Kasumi-1 (cell line): Measurements from ENCODE around the gene GLRA1.

ENCODE experiments used
- DNase-seq, 2 experiments: peaks; one replicate each; lab custom pipeline; 2025; lab: John Stamatoyannopoulos, UW

The GLRA1 gene

DNA sequence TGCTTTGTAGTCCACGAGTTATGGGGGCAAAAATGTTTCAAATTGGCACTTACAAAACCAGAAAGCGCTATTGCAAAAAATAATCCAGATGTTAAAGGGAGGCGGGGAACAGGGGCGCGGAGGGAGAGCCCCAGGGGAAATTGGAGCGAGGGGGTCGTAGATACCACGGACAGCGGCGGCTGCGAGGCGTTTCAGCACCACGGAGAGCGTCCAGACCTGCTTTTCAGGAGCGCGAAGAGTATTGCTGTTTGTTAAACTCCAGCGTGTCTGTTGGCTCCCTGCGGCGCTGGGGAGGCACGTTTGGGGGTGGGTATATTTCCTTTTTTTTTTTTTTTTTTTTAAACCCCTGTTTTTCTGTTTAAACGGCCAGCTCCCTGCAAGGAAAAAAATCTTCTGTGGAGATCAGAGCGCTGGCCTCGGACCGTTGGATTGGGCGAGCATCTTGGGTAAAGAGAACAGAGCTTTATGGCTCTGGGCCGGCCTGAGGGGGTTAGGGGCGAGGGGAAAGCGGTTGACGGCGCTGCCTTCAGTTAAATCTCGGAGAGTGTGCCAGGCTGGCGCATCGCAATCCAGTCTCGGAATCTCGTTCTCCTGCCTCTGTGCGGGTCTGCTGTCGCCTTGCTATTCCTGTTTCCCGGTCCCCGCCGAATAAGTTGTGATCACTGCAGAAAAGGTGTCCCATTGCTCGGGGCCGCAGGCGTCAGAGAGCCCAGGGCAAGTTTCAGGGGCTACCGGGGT, at the start of gene GLRA1:
Gene GLRA1, minus strand, starts transcription at position 288 of the 738 bp plus-strand sequence. CDS start 302 bp downstream, outside the sequence.
- DNase-seq: peak; percentile 55 to 62

DNA sequence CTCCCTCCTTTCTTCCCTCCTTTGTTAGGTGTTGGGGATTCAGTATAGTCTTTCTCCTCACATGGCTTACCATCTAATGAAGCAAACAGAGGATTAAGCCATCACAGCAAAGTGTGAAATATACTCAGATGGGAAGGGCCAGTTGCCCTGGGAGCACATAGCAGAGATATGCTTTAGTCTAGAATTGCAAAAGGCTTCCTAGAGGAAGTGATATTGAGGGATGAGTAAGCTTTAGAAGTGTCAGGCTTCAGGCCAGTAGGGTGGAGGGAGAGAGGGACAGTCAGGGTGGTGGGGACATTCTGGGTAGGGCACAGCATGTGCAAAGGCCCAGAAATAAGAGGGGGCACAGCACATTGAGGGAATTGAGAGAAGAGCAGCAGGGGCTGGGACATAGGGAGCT, 46.2 kb upstream of the GLRA1 start:
- DNase-seq: no peak

DNA sequence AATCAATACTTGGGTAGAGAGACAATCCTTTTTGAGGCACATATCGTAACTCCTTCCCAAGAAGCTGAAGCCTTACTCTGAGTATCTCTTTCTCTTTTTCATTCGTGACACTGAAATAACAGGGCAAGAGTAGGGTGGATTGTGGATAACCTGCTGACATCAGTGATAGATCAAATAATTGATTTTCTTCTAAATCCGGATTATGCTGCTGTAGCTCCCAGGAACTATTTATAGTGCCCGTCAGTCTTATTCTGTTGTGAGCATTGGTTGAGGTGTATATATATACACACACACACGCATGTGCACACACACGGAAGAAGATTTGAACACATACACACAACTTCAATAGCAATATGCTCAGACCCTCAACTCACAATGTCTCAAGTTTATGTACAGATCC, 43.2 kb upstream of the GLRA1 start:
- DNase-seq: no peak

DNA sequence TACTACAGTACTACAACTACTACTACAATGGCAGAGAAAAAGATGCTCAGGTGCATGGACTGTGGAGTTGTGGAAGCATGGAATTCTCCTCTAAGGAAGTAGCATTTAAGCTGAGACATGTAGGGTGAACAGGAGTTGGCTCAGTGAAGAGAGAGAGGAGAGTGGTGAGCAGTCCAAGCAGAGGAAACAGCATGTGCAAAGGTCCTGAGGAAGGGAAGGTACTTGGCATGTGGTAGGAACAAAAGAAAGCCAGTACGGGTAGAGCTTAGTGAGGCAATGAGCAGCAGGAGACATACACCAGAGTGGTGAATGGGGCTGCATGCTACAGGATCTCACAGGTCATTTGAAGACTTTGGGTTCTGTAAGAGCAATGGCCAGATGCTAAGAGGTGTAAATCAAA, 41.4 kb upstream of the GLRA1 start:
- DNase-seq: no peak

DNA sequence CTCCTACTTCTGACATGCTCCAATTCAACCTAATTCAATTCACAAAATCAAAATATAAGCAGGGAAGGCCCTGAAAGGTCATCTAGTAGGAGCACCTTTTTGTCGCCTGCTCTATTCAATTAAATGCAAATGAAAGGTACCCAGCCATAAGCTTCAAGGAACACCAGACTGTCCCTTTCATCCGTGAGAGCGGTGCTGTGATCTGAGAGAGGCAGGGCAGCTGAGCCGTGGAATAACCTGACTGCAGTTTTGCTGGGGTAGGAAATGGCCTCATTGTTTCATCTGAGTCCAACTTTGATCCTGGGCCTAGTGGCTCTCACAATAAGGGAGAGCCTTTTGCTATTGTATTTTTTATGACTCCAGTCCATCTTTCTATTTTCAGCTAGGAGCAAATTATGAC, 39.8 kb upstream of the GLRA1 start:
- DNase-seq: no peak

DNA sequence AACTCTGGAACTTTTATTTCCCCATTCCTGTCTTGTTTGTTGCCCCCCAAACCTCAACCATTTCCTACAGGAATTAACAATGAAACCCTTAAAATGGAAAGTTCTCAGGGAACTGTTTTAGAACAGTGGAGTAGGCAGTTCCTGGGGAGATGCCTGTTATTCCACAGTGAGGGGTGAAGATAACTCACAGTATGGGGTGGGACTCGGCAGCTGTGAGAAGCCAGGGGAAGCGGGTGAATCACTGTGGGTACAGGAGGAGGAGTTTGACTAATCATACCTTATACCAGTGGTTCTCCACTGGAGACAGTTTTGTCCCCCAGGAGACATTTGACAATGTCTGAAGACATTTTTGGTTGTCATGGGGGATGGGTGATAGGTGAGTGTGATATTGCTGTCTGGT, 36.9 kb upstream of the GLRA1 start:
- no peak for DNase-seq

DNA sequence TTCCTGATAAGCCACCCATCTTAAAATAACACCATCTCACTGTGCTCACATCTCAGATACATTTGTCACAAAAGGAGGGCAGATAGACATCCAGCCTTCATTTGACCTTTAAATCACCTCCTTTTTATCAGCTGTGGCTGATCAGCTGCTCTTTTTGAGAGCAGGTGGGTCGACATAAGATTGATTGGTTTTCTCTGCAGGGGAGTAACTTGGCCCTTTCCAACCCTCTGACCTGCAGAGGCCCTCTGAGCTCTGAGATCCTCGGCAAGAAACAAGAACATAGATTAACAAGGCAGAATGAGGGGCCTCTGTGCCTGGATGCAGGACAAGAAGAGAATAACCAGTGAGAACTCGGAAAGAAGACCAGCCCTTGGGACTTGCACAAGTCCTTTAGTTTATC, 33.5 kb upstream of the GLRA1 start:
- no peak for DNase-seq

DNA sequence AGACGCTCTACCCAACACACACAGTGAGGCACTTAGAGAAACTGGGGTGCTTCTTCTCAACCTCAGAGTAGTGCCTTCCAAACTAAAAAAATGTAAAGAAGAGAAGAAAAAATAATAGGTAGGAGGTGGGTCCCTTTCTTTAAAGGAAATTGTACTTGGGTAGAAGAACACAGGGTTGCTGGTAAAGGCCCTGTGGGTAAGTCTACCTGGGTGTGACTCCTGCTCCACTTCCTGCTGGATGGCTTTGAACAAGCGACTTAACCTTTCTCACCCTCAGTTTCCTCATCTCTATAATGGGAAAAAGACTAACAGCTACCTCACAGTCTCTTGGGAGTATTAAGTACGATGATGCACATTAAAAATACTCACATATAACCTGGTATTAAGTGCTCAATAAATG, 32.1 kb upstream of the GLRA1 start:
- DNase-seq: no peak

DNA sequence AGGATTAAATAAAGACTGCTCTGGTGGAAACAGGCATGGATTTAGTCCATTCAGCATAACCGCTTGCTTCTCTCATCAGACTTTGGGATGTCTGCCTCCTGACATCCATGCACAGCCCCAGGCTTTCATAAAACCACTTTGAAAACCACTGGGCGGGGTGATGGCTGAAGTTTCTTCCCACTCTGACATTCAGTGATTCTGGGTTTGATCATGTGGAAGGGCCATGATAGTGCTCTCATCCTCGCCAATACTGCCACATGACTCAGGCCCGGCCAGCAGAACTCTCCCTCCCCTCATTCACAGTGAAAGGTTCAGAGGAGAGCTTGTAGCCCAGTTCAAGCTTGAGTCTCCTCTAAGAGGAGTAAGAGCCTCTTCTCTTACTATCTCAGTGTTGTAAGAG, 29.6 kb upstream of the GLRA1 start:
- DNase-seq: no peak

DNA sequence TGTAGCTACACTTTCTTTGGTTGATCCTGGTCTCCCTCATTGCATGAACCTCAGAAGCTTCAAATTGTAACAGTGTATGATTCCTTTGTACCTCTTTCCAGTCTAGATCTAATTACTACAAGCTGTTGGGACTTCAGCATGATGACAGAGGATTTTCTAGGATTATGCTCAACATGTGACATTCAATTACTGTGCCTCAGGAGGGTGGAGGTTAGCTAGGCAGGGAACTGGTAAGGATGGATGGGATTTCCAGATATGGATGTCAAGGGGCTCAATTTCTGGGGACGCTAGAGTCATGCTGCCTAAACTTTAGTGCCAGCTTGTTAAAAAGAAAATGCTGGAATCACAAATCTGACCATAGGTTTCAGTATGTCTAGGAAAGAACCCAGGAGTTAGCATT, 29.2 kb upstream of the GLRA1 start:
- no peak for DNase-seq

DNA sequence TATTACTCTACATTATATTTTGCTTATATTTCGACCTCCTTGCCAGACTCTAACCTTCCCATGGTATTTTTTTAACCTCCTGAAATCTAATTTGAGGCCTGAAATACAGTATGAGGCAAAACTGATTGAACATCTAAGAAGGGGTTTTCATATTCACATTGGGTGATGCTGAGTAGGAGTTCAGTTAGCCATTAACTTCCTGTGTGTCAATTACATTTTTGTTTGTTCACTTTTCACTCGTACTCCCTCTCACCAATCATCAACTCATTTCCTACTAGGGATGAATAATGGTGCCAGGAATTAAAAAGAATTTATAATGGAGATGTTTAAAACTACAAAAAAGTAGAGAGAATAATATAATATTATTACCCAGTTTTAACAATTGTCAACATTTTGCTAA, 27.6 kb upstream of the GLRA1 start:
- no peak for DNase-seq

DNA sequence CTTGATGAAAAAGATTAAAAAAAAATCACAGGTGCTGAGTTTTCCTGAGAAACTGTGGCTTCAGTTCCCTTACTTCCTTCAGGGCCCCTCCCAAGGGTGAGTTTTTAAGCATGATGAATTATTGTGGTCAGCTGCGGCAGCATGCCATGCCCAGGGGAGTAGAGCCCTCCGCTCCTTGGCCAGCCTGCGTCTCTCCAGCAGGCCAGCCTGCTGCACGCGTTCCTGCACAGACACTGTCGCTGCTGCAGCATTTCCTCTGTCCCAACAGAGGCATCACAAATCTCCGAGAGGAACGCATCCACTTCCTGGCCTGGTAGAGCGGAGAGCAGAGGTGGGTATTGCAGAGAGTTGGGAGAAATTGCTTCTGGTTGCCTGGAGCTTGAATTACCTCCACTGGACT, 26.1 kb upstream of the GLRA1 start:
- DNase-seq: no peak

DNA sequence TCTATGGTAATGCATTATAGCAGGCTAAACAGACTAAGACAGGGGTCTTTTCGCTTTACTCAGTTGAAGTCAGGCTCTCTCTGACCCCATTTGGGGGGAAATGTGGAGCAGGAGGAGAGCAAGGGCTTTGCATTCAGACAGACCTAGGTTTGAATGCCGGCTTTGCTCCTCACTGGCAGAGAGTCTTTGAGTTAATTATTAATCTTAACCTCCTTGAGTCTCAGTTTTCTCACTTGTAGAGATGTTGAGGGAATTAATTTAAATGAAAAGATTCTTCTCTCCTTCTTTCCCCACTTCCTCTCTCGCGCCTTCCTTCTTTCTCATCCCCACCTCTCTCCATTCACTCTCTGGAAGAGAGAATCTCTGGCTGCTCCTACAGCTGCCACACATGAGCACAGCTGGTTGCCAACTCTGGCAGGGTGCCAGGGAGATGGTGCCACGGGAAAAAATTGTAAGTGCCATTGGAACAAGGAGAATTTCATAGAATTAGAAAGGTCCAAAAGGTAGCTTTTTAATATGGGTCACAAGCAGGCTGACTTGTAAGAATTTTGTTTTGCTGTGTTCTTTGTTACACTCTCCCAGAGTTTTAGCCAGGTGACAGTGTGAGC, 25.2 kb upstream of the GLRA1 start:
- DNase-seq: no peak

DNA sequence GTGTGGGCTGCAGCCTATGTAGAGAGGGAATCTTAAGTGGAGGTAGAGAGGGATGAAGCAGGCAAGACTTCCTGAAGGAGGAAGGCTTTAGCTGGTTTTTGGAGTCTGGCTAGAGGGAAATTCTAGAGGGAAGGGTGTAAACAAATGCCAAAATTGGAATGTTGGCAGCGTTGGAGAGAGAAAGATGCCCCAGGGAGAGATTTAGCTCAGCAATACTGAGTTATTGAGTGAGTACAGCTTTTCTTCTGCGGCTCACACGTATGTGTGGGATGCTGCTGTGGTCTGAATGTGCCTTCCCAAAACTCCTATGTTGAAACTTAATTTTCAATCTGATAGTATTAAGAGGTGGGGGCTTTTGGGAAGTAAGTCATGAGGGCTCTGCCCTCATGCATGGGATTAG, 24.5 kb upstream of the GLRA1 start:
- DNase-seq: no peak

DNA sequence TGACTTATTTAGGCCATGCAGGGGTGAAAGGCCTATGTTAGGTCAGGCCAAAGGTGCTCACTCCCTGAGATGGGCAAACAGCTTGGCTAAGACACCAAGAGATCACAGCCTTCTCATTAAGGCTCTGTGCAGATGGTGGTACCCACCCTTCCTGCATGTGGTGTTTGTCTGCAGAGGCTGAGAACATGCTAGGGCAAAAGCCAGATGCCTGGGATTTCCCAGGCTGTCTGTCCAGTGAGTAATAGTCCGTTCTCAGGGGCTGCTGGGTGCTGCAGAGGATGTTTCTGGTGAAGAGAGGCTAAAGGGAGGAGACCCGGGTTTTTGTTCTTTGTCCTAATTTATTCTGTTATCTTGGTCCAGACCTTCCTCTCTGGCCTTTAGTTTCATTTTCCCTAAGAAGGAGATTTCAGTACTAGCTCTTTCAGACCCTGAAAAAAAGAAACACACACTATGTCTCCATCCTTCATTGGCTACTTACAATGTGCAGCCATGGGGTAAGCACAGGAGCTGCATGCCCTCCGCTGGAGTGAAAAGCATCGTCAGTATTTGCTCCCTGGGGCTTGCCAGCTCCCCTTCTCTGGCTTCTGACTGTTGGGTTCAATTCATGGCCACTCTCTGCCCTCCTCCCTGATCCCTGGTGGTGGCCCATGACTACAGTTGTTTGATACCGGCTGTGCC, 23.4 kb upstream of the GLRA1 start:
- no peak for DNase-seq

DNA sequence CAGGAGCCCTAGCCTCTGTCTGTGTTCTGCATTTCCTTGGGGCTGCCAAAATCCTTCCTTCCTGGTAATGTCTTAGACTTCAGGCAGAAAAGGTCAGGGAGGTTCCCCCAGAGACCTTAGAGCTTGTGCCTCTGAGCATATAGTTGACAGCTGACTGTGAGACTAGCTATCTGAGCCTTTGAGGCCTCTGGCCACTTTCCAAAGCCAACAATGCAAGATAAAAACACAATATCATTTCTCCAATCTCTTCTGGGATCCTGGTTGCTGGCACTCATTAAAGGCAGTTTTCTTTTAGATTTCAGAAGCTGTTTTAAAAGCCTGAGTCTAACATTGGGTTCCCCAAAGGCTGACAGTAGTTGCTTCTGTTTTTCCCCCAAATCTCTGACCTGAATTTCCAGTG, 13.2 kb upstream of the GLRA1 start:
- DNase-seq: no peak

DNA sequence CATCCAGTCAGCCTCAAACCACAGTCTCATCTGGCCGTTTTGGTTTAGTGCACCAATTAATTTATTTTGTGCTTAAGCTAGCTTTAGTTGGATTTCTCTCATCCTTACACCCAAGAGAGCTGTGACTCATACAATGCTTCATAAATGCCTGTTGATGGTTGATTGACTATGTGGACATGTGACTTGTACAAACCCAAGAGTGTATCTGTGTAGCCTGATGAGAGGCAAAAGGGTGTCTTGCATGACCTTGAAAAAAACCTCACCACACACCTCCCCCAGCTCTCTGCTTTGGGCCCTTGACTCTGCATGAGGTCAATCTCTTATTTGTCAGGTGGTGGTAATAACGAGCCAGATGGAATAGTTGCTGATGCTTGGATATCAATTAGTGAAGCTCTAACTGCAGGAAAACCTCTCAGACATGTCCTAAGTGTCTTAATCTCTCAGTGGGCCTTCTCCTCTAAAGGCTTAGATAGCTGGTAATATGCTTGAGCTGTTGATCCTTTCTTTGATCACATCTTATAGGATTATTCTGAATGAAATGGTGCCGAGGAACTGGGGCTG, 10.6 kb upstream of the GLRA1 start:
- DNase-seq: no peak

DNA sequence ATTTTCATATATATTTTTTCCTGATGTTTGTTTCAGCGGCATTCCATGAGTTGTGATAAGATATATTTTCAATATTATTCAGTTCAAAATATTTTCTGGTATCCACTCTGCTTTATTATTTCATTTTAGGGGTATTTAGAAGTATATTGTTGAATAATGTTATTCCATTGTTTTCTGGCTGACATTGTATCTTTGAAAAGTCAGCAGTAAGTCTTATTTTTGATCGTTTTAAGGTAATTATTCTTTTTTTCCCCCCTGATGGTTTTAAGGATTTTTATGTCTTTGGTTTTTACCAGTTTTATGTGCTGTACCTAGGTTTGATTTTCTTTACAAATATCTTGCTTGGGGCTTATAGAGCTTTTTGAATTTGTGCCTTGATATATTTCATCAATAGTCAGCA, 6.6 kb upstream of the GLRA1 start:
- DNase-seq: peak in 1 of 2 experiments; percentile 4

DNA sequence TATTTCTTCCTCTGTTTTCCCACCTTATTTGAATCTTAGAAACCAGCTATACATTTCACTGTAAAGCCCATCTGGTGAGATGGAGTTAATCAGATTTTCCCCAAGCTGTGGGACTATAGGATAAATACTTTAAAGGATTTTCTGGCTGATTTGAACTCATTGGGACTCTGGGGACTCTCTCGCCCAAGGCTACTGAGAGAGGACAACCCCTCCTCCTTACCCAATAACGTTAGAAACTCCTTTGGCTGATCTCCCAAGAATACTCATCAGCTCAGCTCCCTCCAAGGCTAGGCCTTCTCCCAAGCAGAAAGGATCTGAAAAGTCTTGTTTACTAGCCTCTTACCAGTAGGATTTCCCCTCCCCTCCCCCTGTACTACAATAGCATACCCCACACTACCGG, 1.5 kb upstream of the GLRA1 start:
- no peak for DNase-seq

DNA sequence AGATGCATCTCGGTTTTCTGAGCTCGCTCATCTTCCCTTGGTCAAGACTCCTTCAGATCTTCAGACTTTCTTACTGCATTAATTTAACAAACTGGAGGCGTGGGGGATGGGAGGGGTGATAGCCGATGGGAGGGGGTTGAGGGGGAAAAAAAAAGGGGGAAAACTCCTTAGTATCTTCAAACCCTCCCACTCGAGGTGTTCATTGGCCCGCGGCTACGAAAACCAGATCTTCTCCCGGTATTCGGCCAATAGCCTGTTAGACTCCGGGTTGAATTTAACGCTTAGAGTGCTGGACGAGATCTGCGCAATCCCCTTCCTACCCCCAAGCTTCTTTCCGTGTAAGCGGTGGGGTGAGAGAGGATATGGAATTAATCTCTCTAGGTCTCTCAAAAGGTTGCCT, 689 bp upstream of the GLRA1 start:
- no peak for DNase-seq

DNA sequence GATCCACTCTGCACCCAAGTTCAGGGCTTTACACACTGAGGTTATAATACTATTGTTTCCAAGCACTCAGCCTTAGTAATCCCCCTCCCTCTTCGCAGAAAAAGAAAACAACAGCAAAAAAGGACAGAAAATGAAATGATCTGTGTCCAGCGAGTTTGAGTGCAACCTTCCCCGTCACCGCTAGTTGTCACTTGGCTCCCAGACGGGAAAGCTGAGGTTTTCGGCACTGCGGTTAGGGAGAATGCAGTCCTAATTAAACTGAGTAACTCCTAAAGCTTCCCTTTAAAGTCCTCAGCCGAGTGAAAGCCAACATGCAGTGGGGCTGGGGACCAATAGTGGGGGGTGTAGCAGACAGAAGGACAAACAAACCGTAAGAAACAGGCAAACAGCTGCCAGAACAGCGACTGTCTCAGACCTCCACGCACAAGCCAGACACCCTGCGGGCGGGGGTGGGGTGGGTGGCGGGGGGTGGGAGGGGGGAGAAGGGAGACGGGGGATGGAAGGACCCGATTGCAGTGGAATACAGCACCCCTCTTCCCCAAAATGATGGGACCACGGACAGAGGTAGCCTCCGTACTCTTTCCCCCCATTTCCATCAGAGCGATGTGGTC, 680 bp downstream of the GLRA1 start:
- DNase-seq: peak; percentile 4 to 21

DNA sequence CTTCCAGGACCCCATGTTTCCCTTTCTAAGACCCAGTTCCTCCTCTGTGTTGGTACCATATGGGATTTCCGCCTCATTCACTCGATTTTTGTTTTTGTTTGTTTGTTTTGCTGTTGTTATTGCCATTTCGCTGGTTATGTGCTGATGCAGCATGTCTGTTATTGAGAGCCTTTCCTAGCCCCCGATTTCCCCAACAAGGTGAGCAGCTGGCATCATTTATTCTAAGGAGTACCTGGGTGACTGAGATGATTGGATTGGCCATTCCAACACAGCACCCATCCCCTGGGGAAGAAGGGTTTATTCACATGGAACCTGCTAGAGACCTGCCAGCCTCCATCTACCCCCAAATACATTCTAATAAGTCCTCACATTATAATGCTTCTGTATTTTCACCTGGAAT, 2.7 kb downstream of the GLRA1 start:
- DNase-seq: no peak

DNA sequence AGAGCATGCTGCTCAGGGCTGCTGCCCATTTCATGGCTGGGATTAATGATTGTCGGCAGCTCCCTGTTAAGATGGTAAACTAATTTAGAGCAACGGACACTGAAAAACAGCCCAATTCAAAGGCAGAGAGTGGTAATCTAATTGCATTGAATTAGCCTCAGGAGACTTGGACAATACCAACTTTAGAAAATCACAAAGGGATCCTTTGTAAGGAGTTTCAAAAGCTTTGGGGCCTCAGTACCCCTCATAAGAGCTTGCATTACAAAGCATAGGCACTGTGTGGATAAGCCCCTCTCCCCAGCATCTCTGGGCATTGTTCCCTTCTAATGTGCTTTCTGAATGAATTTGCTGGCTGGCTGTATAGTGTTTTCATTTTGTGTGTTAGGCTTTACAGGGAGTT, 6.7 kb downstream of the GLRA1 start:
- no peak for DNase-seq
